H9 (cell line): ENCODE measurements around the gene TXNDC5. TPM values are rescaled to one million over a fixed set of nuclear protein-coding genes. Genes with fewer than 3 reads are reported as not detected.

ENCODE experiments used
- DNase-seq: peaks from one replicate; pipeline ENCODE4 v3.0.0-alpha.2; 2017
- H2AFZ ChIP-seq: one replicate; pipeline ENCODE4 v1.6.1; 2013; ENCODE audit warnings: mild to moderate bottlenecking, low read length, control low read depth, moderate library complexity
- H2AK5ac ChIP-seq: 2 replicates; pipeline ENCODE4 v1.6.1; 2013; ENCODE audit warnings: low read length, control low read depth, mixed read lengths; ENCODE audit not compliant: insufficient read length
- H2BK120ac ChIP-seq: one replicate; pipeline ENCODE4 v1.6.1; 2013; ENCODE audit warnings: low read depth, mild to moderate bottlenecking, low read length, control low read depth, inconsistent platforms; ENCODE audit not compliant: poor library complexity, severe bottlenecking
- H2BK12ac ChIP-seq: 2 replicates; pipeline ENCODE4 v1.6.1; 2013; ENCODE audit warnings: low read length, control low read depth, mixed read lengths, low read depth; ENCODE audit not compliant: insufficient read length
- H2BK15ac ChIP-seq: 2 replicates; pipeline ENCODE4 v1.6.1; 2013; ENCODE audit warnings: low read depth, low read length, control low read depth
- H2BK20ac ChIP-seq: one replicate; pipeline ENCODE4 v1.6.1; 2013; ENCODE audit warnings: low read depth, mild to moderate bottlenecking, low read length, control low read depth, inconsistent platforms; ENCODE audit not compliant: poor library complexity, severe bottlenecking
- H2BK5ac ChIP-seq: 2 replicates; pipeline ENCODE4 v1.6.1; 2013; ENCODE audit warnings: low read length, control low read depth, mixed read lengths; ENCODE audit not compliant: insufficient read length
- H3K14ac ChIP-seq: 2 replicates; pipeline ENCODE4 v1.6.1; 2013; ENCODE audit warnings: low read length, control low read depth; ENCODE audit not compliant: insufficient read depth
- H3K18ac ChIP-seq: 2 replicates; pipeline ENCODE4 v1.6.1; 2013; ENCODE audit warnings: low read depth, mild to moderate bottlenecking, mixed read lengths, low read length, control low read depth; ENCODE audit not compliant: insufficient read length
- H3K23ac ChIP-seq: 2 replicates; pipeline ENCODE4 v1.6.1; 2013; ENCODE audit warnings: low read length, control low read depth, mixed read lengths, low read depth; ENCODE audit not compliant: insufficient read length
- H3K23me2 ChIP-seq: 2 replicates; pipeline ENCODE4 v1.6.1; 2013; ENCODE audit warnings: low read depth, mild to moderate bottlenecking, mixed read lengths, low read length, control low read depth; ENCODE audit not compliant: insufficient read length, poor library complexity, severe bottlenecking
- H3K27ac ChIP-seq: 2 replicates; pipeline ENCODE4 v1.5.1; 2013; ENCODE audit warnings: low read length, control low read depth, mixed read lengths, low read depth; ENCODE audit not compliant: insufficient read length
- H3K27me3 ChIP-seq: 2 replicates; pipeline ENCODE4 v1.6.1; 2013; ENCODE audit warnings: low read length, control low read depth, inconsistent platforms; ENCODE audit not compliant: insufficient read depth
- H3K4ac ChIP-seq: 2 replicates; pipeline ENCODE4 v1.6.1; 2013; ENCODE audit warnings: low read depth, mild to moderate bottlenecking, control low read depth, inconsistent platforms, low read length, moderate library complexity
- H3K4me1 ChIP-seq: 2 replicates; pipeline ENCODE4 v1.6.1; 2013; ENCODE audit warnings: low read length, control low read depth, inconsistent platforms; ENCODE audit not compliant: insufficient read depth
- H3K4me2 ChIP-seq: 2 replicates; pipeline ENCODE4 v1.6.1; 2013; ENCODE audit warnings: low read length, control low read depth, mixed read lengths; ENCODE audit not compliant: insufficient read length, insufficient read depth
- H3K56ac ChIP-seq: 2 replicates; pipeline ENCODE4 v1.6.1; 2013; ENCODE audit warnings: low read depth, mild to moderate bottlenecking, mixed read lengths, low read length, control low read depth; ENCODE audit not compliant: insufficient read length
- H3K79me1 ChIP-seq: 2 replicates; pipeline ENCODE4 v1.6.1; 2013; ENCODE audit warnings: low read depth, mild to moderate bottlenecking, moderate library complexity, low read length, control low read depth, inconsistent platforms; ENCODE audit not compliant: insufficient read depth, poor library complexity, severe bottlenecking
- H3K79me2 ChIP-seq: 2 replicates; pipeline ENCODE4 v1.6.1; 2013; ENCODE audit warnings: low read length, control low read depth, inconsistent platforms; ENCODE audit not compliant: insufficient read depth
- H3K9ac ChIP-seq: 2 replicates; pipeline ENCODE4 v1.6.1; 2013; ENCODE audit warnings: low read length, control low read depth, mixed read lengths; ENCODE audit not compliant: insufficient read length; ENCODE audit errors: extremely low read depth
- H3K9me3 ChIP-seq: one replicate; pipeline ENCODE4 v1.6.1; 2013; ENCODE audit warnings: low read depth, low read length, inconsistent platforms; ENCODE audit not compliant: control insufficient read depth
- H3T11ph ChIP-seq: one replicate; pipeline ENCODE4 v1.6.1; 2013; ENCODE audit warnings: mild to moderate bottlenecking, low read length, control low read depth, inconsistent platforms
- H4K20me1 ChIP-seq: one replicate; pipeline ENCODE4 v1.6.1; 2013; ENCODE audit not compliant: control insufficient read depth, insufficient read length, insufficient read depth
- H4K5ac ChIP-seq: 2 replicates; pipeline ENCODE4 v1.6.1; 2013; ENCODE audit warnings: low read depth, mild to moderate bottlenecking, mixed read lengths, low read length, control low read depth; ENCODE audit not compliant: insufficient read length
- H4K8ac ChIP-seq: replicated peaks from 2 replicates; pipeline ENCODE4 v1.6.1; 2013; ENCODE audit warnings: low read length, control low read depth, mixed read lengths, low read depth; ENCODE audit not compliant: insufficient read length
- H4K91ac ChIP-seq: 2 replicates; pipeline ENCODE4 v1.6.1; 2013; ENCODE audit warnings: low read depth, mild to moderate bottlenecking, moderate library complexity, mixed read lengths, low read length, control low read depth; ENCODE audit not compliant: insufficient read length
- H3K27ac Mint-ChIP-seq, 3 experiments: 2 replicates in 2 of 3; 3 replicates in 1 of 3; pipeline ENCODE4 v1.8.0; 2020 to 2021; ENCODE audit warnings: mixed read lengths in 3 of 3, mild to moderate bottlenecking in 1 of 3, moderate library complexity in 1 of 3
- H3K27me3 Mint-ChIP-seq: 2 replicates; pipeline ENCODE4 v1.8.0; 2021; ENCODE audit warnings: low read depth, mild to moderate bottlenecking, moderate library complexity, mixed read lengths
- H3K36me3 Mint-ChIP-seq, 3 experiments: 2 replicates in 2 of 3; 3 replicates in 1 of 3; pipeline ENCODE4 v1.8.0; 2020 to 2021; ENCODE audit warnings: low read depth in 3 of 3, mixed read lengths in 3 of 3; ENCODE audit not compliant: insufficient read depth in 1 of 3
- H3K4me1 Mint-ChIP-seq, 2 experiments: 2 replicates each; pipeline ENCODE4 v1.8.0; 2020; ENCODE audit warnings: mixed read lengths in 2 of 2
- H3K4me3 Mint-ChIP-seq, 2 experiments: 2 replicates in 1 of 2; 3 replicates in 1 of 2; pipeline ENCODE4 v1.8.0; 2020 to 2021; ENCODE audit warnings: mild to moderate bottlenecking in 2 of 2, mixed read lengths in 2 of 2, moderate library complexity in 1 of 2
- H3K9me3 Mint-ChIP-seq, 2 experiments: 2 replicates in 1 of 2; 3 replicates in 1 of 2; pipeline ENCODE4 v1.8.0; 2020; ENCODE audit warnings: mild to moderate bottlenecking in 2 of 2, mixed read lengths in 2 of 2, moderate library complexity in 1 of 2
- WGBS: extraction: QIAGEN DNeasy Blood & Tissue Kit; methylation state at CpG from one replicate; pipeline ENCODE4 v1.1.7; 2013; ENCODE audit warnings: missing lambda C conversion rate, low lambda C conversion rate, mixed read lengths; ENCODE audit not compliant: insufficient read length; ENCODE audit errors: extremely low coverage; 5-methylcytosine and 5-hydroxymethylcytosine counted together
- total RNA-seq: library from RNA; stranded (reverse); gene quantifications from 2 replicates; pipeline ENCODE4 v1.2.1, GENCODE V29; 2021
- TF ChIP-seq, protein P1 (sequence below): fragments of 200-600 bp; sonication (generic); conservative IDR thresholded peaks from 3 replicates; pipeline ENCODE4 v1.8.0; 2021; ENCODE audit warnings: antibody characterized with exemption, mild to moderate bottlenecking

TXNDC5 gene
- total RNA-seq, 1 experiment from 2014 or later: 130 TPM

DNA sequence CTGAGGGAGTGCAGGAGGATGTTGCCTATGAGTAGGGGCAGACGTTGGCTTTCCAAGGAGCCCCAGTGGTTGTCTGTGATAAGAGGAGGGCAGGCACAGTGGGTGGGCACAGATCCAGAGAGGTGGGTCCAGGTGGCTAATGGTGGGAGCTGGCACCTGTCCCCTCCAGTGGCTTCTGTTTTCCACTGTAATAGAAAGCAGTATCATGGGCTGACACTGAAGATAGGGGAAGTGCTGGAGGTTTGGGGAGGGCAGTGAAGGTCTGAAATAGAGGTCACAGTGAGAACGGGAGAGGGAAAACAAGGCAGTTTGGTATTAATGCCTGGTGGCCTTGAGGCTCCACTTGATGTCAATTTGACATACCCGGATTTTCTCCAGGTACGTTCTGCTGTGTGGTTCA is 10.5 kb upstream of the TXNDC5 start:
- Histone ChIP-seq H2BK5ac (no peak overlapping the region), H3K18ac (no peak overlapping the region), H4K91ac (no peak overlapping the region), H3K23ac (no peak overlapping the region), H3T11ph (no peak overlapping the region), H3K27me3 (no peaks in the 10 kb centered on the region), H3K9me3 (peaks cover 5% of the 10 kb centered on the region), H4K8ac (no peak overlapping the region), H3K79me2 (no peaks in the 10 kb centered on the region), H3K14ac (no peak overlapping the region), H3K23me2 (no peaks in the 10 kb centered on the region), H3K4me1 (no peaks in the 10 kb centered on the region), H2BK15ac (no peak overlapping the region), H3K4ac (no peak overlapping the region), H3K27ac (no peak overlapping the region), H2BK20ac (peak overlapping the region; percentile 86), H3K4me2 (no peak overlapping the region), H2AK5ac (no peak overlapping the region), H2AFZ (no peak overlapping the region), H2BK12ac (no peak overlapping the region), H3K56ac (no peak overlapping the region), H3K79me1 (no peaks in the 10 kb centered on the region), H3K9ac (no peak overlapping the region), H4K20me1 (no peaks in the 10 kb centered on the region), H4K5ac (no peak overlapping the region), H2BK120ac (peak overlapping the region; percentile 56)
- Mint-ChIP-seq H3K4me3 (no peak overlapping the region), H3K4me1 (no peaks in the 10 kb centered on the region), H3K27ac (no peak overlapping the region), H3K36me3 (peaks cover 4 to 10% (median 4%) of the 10 kb centered on the region in 3 experiments; a peak in 6 of 7 replicates), H3K27me3 (peaks cover 1% of the 10 kb centered on the region), H3K9me3 (peaks cover 13 to 19% of the 10 kb centered on the region in 2 experiments)
- TF ChIP-seq, protein P1, sequence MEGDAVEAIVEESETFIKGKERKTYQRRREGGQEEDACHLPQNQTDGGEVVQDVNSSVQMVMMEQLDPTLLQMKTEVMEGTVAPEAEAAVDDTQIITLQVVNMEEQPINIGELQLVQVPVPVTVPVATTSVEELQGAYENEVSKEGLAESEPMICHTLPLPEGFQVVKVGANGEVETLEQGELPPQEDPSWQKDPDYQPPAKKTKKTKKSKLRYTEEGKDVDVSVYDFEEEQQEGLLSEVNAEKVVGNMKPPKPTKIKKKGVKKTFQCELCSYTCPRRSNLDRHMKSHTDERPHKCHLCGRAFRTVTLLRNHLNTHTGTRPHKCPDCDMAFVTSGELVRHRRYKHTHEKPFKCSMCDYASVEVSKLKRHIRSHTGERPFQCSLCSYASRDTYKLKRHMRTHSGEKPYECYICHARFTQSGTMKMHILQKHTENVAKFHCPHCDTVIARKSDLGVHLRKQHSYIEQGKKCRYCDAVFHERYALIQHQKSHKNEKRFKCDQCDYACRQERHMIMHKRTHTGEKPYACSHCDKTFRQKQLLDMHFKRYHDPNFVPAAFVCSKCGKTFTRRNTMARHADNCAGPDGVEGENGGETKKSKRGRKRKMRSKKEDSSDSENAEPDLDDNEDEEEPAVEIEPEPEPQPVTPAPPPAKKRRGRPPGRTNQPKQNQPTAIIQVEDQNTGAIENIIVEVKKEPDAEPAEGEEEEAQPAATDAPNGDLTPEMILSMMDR: no peak
- no peak for DNase-seq
- no CpG with 5 or more reads among the region's 4 CpGs for WGBS
